Jurkat, Clone E6-1 (cell line): ENCODE measurements around the gene METTL25B. TPM values are rescaled to one million over a fixed set of nuclear protein-coding genes. Genes with fewer than 3 reads are reported as not detected.

ENCODE experiments used
- DNase-seq: peaks from one replicate; pipeline ENCODE4 v3.0.0-alpha.2; 2011; ENCODE audit warnings: low read depth, low spot score
- H3K4me3 ChIP-seq: 2 replicates; pipeline ENCODE4 v1.5.1; 2011; ENCODE audit warnings: mild to moderate bottlenecking, low read length, control low read depth, moderate library complexity
- polyA plus RNA-seq: library from polyadenylated mRNA; unstranded; fragments of >200 nt; gene quantifications from one replicate; pipeline ENCODE4 v1.2.1, GENCODE V29; 2012; ENCODE audit warnings: missing spikeins; ENCODE audit not compliant: insufficient read length, insufficient read depth

Gene METTL25B
- 31.8 TPM for polyA plus RNA-seq

DNA sequence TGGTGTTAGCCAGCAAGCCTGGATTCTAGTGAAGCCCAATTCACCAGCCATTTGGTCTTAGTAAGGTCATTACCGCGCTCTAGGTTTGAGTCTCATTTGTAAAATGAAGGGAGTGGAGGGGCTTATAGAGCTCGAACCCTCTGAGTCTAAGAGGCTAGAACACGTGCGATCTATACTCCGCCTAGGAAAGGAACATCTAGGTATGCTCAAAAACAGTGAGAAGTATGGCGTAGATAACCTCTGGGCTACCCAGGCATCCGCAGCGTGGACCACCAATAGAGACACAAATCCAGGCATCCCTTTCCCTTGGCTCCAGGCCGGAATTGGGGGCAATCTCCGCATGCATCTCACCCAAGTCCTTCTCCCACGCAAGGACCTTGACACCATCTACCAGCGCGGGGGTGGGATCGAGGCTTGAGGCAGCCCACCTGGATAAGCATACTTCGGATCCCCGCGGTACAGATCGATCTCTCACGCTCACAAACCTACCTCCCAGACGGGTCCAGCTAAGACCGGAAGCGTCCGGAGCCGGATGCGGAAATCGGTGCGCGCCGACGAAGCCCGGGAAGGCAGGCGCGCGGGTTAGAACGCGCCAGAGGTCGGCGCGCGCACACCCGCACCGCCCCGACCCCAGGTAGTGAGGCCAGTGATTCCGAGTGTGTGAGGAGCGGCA is at the start of gene METTL25B:
TSS of gene METTL25B (plus strand) at position 544 of the 673 bp plus-strand sequence. CDS start 636 bp downstream, outside the sequence.
- H3K4me3 ChIP-seq = peak within 1 kb of the TSS; percentile 100

DNA sequence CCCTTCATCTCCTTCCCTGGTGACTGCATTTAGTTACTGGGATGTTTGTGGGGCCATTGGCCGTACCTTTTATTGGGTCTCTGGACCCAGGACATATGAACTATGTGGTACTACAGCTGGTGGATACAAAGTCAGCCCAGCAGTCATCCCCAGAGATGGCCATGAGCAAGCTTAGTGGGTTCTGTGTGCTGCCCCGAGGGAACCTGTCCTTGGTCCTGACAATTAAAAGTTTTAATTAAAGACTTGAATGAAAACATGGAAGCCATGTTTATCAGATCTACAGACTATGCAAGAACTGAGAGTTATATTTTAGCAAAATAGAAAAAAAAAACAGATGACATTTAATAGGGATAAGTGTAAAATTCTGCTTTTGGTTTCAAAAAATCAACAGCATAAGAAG is 48.2 kb upstream of the METTL25B start:
- no peak for DNase-seq
- H3K4me3 ChIP-seq = no peak overlapping the region

More for the DNA sequence above, at the start of gene METTL25B:
- peak; percentile 62 for DNase-seq

DNA sequence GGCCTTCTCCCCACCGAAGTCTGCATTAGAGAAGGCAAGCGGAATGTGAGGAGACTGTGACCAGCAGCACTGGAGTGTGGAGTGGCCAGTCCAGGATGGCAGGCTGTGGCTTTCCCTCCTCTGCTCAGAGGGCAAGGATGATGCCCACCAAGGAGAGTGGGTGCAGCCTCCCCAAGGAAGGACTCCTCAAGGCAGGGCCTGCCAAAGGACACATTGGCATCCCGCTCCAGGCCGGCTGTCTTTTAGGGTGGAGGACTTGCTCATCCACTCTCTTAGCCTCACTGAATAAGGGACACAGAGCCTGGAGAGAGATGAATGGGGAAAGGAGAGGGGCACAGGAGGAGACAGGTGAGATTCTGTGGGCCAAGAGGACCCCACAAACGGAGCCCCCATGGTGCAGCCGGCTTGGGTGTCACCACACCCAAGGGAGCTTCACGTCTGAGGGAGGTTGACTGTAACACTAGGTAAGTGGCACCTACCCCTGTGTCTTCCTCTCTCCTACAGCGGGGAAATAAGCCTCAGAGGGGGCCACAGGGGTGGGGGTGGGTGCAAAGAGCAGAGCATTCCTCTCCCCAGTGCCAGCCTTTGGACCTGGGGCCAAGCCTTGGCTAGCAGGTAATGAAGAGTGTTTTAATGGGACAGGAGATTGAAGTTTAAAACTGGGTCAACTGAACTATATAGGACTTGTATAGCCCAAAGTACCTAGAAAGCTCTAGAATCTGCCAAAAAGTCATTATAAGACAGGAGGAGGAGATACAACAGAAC is 46.9 kb upstream of the METTL25B start:
- H3K4me3 ChIP-seq = no peak overlapping the region
- DNase-seq = no peak

DNA sequence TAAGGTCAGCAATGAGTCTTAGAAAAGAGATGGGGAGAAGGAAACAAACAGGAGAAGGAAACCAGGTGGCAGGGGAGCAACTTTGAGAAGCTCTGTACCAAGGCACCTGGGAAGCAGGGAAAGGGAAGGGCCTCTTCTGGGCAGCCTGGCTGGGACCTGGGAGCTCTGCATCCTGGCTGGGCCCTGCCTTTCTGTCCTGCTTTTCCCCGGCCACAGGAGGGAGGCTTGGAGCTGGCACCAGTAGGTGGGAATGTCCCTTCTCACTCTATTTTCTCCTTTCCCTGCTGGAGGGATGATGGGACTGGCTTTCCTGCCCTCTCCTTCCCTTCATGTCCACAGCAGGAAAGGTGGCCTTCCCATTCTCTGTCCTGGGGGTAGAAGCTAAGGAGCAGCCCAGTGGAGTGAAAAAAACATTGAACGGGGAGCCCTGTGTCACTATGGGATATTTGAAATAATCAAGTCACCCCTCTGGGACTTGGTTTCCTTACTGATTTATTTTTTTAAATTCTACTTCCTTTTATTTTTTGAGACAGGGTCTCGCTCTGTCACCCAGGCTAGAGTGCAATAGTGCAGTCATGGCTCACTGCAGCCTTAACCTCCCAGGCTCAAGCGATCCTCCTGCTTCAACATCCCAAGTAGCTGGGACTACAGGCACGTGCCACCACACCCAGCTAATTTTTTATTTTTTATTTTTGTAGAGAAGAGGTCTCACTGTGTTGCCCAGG is 45.9 kb upstream of the METTL25B start:
- DNase-seq = no peak
- no peak overlapping the region for H3K4me3 ChIP-seq

DNA sequence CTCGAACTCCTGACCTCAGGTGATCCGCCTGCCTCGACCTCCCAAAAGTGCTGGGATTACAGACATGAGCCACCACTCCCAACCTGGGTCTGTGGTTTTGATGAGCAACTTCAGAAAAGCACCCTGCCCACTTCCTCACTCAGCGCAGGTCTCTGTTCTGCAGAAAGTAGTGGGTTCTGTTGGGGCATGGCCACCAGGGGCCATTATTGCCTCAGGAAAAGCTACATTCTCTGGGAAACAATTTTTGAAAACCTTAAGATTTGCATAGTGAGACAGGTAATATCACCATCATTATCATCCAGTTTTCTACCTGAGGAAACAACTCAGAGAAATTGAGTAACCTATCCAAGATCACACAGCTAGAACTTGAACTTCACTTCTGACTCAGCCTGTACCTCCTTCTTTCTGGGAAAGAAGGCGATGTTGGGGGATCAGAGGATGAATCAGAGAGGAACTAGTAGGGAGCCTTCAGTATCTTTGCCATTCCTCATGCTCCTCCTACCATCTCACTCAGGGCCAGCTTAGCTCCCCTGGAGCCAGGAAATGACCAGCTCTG is 44.0 kb upstream of the METTL25B start:
- DNase-seq = peak; percentile 47
- no peak overlapping the region for H3K4me3 ChIP-seq

DNA sequence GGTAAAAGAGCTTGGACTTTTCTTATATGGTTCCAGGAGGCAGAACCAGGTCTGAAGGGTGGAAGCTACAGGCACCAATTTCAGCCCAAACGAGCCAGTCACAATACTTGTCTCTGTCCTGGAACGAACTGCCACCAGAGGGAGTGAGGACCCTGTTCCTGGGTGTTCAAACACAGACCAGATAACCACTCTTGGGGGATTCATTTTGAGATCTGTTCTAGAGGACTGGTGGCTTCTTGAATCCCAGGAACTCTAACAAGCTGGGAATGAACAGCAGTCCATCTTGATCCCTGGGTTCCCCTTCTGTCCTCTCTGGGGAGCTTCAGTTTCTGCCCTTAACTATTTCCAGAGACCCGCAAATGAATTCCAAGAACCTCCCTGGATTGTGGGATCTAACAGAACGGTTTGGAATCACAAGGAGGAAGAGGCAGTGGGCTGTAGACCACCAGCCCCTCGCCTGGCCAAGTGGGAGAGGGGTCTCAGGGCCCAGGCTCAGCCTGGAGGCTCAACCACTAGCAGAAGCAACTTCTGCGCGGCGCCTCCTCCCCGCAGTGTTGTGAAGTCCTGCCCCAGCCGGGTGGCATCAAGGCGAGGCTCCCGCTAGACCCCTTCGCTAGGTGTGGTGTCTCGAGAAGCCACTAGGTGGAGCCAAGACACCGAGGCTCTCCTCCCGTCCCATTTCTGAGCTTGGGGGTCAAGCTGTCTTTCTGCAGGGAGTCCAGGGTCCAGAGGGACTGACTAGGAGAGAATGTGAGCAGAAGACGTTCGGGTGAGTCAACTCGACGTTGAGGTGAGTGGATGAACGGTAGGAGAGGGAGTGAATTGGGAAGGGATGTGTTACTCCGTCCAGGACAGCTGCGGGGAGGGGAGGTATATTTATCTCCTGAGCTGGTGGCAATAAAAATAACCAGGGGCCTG is 39.0 kb upstream of the METTL25B start:
- DNase-seq = peak; percentile 70
- peak overlapping the region; percentile 33 for H3K4me3 ChIP-seq

DNA sequence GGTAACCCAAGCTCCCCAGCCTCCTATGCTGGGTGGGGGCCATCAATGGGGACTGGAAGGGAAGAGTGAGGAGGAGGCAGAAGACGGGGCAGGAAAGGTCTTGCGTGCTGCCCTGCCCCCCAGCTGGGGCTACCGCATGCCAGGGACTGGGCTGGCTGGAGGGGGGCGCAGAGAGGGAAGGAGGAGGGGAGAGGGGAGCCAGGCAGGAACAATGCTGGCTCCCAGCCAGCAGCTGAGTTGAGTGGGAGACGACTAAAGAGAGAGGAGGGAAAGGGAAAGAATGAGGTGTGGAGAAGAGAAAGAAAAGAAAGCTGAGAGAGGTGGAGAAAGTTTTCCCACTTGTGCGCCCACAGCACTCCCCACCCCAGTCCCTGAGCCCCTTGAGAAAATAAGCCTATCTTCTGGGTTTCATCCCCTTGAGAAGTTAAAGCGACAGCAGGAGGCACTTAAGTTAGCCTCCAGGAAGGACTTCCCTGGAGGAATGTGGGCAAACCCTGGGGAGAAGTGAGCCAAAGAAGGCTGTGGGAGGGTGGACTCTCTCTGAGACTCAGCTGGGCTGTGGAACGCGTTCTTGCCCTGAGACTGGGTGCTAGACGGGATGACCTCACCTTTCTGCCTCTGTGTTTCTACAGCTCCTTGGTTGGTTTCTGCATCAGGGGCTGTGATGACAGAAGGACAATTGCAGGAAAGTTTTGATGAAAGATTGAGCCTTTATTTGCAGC is 38.2 kb upstream of the METTL25B start:
- no peak overlapping the region for H3K4me3 ChIP-seq
- DNase-seq = no peak

DNA sequence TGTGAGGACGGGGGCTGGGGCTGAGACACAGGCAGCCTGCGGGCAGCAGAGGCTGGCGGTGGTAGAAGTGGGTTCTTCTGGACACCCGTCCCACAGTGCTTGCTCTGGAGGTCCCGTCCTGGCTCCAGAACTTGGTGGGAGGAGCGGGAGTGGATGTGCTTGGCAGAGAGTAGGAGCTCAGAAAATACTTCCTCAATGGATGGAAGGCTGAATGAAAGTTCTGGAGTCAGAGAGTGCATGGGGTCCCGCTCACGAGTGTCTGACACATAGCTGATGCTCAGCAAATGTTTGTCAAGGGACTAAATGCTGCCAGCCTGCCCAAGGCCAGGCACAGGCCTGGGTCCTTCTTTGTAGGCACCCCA is 37.6 kb upstream of the METTL25B start:
- no peak overlapping the region for H3K4me3 ChIP-seq
- DNase-seq = no peak

DNA sequence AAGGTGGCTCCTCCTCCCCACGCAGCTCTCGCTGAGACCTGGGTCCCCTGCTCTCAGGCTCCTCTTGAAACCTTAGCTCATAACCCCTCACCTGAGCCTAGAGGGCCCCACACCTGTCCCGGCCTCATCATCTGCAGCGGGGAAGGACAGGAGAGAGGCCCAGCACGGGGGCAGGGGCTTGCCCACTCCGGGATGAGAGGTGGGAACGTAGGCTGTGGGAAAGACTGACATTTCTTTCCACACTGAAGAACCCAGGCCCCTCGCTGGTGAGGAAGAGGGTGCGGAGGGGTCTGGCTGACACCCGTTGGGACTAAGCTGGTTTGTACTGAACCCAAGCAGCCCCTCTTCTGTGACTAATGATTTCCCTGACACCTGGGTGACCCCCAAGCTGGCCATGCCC is 37.1 kb upstream of the METTL25B start:
- no peak overlapping the region for H3K4me3 ChIP-seq
- DNase-seq = no peak

DNA sequence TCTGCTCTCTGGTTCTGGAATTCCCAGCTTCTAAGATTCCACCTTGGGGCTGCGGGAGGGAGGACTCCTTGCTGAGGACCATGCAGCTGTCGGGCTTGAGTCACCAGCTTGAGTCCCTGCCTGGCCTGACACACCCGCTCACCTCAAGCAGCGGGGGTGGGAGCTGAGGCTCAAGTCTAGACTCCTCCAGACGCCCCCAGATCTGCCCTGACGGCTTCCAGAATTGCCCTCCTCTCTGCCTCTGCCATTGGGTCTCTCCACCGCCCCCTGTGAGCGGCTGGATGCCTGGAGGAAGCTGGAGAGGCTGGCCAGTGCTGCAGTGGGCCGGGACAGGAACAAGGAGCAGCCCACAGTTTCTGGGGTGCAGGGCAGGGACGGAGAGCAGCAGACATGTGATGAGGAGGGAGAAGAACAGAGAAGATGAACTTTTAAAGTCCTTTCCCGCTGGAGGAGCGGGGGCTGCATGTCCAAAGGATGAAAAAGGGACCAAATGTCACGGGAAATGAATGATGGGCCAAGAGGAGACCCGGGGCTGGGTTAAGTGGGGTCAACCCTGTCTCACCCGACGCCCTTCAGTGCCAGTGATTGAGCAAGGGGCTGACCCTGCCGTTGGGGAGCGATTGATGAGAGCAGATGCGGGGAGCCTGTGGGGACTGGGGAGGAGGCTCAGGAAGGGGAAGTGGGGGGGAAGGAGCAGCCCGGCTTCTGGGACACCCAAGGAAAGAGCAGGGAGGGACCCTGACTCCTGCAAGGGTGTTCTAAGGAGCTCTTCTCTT is 36.4 kb upstream of the METTL25B start:
- no peak overlapping the region for H3K4me3 ChIP-seq
- DNase-seq = no peak

DNA sequence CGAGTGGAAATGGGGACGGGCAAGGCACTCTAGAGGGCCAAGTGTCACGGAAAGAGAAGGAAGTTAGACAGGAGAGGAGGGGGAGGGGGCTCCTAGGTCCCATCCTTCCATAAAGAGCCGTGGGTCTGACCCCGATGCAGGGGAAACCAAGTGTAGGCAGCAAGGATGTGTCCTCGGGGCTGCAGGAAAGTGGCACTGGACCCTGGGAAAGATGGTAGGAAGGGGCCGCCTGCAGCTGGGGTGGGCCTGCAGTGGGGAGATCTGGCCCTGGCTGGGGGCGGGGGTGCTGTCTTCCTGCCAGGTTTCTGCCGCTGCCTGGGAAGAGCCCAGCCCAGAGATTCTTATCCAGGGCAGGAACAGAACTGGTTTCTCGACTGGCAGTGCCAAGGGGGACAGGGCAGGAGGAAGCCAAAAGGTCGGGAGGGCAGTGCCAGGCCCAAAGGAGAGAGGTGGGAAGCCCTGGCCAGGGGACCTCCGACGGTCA is 35.8 kb upstream of the METTL25B start:
- no peak overlapping the region for H3K4me3 ChIP-seq

DNA sequence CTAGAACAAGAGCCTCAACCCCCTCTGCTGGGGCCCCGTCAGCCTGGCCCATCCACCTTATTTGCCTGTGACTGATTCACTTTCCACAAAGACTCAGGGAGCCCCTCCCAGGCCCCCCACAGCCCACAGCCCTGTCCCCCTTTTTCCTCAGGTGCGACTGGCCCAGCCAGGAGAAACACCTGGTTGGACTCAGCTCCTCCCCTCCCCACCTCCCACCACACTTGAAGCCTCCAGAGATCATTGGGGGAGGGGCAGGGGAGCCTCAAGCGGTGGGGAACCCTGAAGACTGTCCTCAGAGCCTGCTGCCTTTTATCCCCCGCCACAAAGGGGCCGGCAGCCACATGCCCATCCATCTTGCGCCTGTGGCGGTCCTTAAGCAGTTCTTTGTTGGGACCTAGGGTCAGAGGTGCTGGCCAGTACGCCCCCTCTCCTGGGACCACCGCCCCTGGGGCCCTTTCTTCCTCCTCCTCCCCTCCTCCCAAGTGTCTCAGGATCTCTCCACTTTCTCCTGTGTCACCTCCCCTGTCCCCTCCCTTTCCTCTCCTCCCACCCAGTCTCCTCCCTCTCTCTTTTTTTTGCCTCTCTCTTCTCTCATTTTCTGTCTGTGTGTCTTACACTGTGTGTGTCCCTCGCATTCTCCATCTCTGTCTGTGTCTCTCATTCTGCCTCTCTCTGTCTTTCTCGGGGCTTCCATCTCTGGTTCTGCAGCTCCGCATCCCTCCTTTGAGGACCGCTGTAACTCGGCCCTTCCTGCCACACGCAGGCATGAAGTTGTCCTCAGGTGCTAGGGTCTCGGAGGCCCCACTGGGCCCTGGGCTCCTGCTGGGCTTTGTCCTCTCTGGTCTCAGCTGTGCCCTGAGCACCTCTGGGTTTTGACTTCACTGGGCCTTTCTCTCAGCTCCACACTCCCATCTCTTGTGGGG is 35.1 kb upstream of the METTL25B start:
- peak; percentile 70 for DNase-seq
- peak overlapping the region; percentile 21 for H3K4me3 ChIP-seq

More for the DNA sequence above, 35.8 kb upstream of the METTL25B start:
- DNase-seq = no peak

DNA sequence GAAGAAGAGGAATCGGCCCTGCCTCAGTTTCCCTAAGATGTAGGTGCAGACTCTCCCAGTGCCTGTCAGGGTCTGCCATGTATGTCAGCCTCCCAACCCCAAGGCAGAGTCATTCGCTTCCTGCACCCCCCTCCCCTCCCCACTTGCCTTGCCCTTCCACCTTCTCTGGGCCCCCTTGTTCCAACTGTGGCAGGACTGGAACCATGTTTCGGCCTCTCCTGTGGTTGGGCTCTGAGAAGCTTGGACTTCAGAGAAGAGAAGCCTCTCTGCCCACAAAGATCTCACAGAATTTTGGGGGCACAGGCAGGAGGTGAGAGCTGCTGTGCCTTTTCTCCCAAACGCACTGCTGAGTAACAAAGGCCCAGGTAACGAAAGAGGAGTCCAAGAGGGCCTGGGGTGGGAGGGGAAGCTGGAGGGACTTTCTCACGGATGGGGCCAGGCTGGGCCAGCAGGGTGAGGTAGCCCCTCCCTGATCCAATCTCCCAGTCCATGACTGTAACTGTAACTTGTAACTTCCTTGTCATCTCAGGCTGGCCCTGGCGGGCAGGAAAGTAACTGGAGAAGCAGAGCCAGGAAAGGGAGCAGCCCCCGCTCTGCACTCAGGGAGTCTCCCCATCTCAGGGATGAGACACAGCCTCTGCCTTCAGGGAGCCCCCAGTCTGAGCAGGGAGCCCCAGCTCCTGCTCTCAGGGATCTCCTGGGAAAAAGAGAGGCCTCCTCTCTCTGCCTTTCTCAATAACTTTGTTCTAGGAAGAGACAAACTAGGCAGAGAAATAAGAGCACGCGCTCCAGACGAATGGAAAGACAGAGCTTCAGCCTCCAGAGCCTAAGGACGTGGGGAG is 34.2 kb upstream of the METTL25B start:
- DNase-seq = no peak
- no peak overlapping the region for H3K4me3 ChIP-seq

DNA sequence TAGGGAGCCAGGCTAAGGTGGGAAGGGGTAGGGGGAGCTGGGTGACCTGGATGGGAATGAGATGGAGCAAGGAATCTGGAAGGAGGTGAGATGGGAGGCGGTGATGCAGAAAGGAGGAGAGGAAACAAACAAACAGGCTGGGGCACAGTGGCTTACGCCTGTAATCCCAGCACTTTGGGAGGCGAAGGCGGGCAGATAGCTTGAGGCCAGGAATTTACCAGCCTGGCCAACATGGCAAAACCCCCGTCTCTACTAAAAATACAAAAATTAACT is 33.6 kb upstream of the METTL25B start:
- no peak overlapping the region for H3K4me3 ChIP-seq

DNA sequence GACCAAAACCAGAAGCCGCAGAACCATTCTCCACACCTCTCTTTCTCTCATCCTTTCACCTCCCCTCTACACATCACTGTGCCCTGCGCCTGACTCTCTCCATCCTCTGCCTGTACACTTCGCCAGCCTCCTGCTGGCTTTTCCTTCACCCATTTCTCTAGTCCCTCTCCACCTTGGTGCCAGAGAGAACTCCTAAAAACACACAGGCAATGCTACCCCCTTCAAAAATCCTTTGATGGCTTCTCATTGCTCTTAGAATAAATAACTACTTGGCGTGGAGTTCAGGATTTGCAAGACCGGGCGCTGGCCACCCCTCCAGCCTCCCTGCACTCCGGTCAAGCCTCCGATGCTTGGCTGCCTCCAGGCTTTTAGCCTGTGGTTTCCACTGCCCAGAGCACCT is 31.5 kb upstream of the METTL25B start:
- H3K4me3 ChIP-seq = no peak overlapping the region
- no peak for DNase-seq

More for the DNA sequence above, 33.6 kb upstream of the METTL25B start:
- no peak for DNase-seq

DNA sequence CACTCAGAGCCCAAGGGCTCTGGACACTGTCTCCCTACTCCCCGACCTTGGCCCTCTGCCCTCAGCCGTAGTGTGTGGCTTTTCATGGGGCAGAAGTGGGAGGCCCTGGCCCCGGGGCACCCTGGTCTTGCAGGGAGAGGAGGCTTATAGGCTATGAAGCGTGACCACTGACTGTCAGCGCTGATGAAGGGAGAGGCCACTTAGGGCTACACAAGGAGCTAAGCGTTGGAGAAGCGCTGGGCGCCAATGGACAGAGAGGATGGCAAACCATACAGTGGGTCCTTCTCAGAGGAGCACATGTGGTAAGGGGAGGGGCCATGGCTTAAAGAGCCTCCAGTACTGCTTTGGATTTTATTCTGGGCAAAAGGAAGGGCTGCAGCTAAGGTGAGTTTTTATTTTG is 30.8 kb upstream of the METTL25B start:
- H3K4me3 ChIP-seq = no peak overlapping the region
- no peak for DNase-seq
